Measurements from ENCODE around the gene UBE3D. TPM values are rescaled to one million over a fixed set of nuclear protein-coding genes. Genes with fewer than 3 reads are reported as not detected.

The UBE3D gene
- total RNA-seq, 1 donor from 2014 or later: 0.21 TPM

- no peak for TF ChIP-seq CTCF (IDR thresholded peaks at IDR 0.05)
- Histone ChIP-seq H3K27me3 (no peaks in the 10 kb centered on the region), H3K36me3 (no peaks in the 10 kb centered on the region), H3K27ac (no peak overlapping the region), H3K4me3 (no peak overlapping the region), H3K9me3 (no peaks in the 10 kb centered on the region), H3K4me1 (peaks cover 0 to 4% of the 10 kb centered on the region in 2 donors)
- DNase-seq (ENCODE audit: low spot score in 2 of 2): no peak
- intact Hi-C loops (cut with DNase I): no loop called here
Measured at GRCh38 chr6:83073615-83074014, 8.0 kb upstream of the UBE3D start.

- Histone ChIP-seq H3K9me3 (no peaks in the 10 kb centered on the region), H3K27me3 (no peaks in the 10 kb centered on the region), H3K27ac (no peak overlapping the region), H3K4me1 (peaks cover 0 to 4% of the 10 kb centered on the region in 2 donors), H3K36me3 (no peaks in the 10 kb centered on the region), H3K4me3 (no peak overlapping the region)
- no peak for DNase-seq (ENCODE audit: low spot score in 2 of 2)
- TF ChIP-seq CTCF (IDR thresholded peaks at IDR 0.05): no peak
- intact Hi-C loops (cut with DNase I): no loop called here
Measured at GRCh38 chr6:83072726-83073125, 7.1 kb upstream of the UBE3D start.

- H3K4me3 ChIP-seq: no peak overlapping the region
- no peak for DNase-seq (ENCODE audit: low spot score in 2 of 2)
- H3K4me1 ChIP-seq: peaks cover 0 to 4% of the 10 kb centered on the region in 2 donors
- H3K36me3 ChIP-seq: no peaks in the 10 kb centered on the region
- H3K27ac ChIP-seq: peak overlapping the region in 1 of 2 donors; percentile 15
- intact Hi-C loops (cut with DNase I): no loop called here
- no peaks in the 10 kb centered on the region for H3K9me3 ChIP-seq
- H3K27me3 ChIP-seq: no peaks in the 10 kb centered on the region
- TF ChIP-seq CTCF (IDR thresholded peaks at IDR 0.05): no peak
Measured at GRCh38 chr6:83071707-83072106, 6.1 kb upstream of the UBE3D start.

GRCh38 chr6:83071023-83071422 is 5.4 kb upstream of the UBE3D start:
- TF ChIP-seq CTCF (IDR thresholded peaks at IDR 0.05): no peak
- intact Hi-C loops (cut with DNase I): no loop called here
- H3K36me3 ChIP-seq: no peaks in the 10 kb centered on the region
- H3K27ac ChIP-seq: peak overlapping the region; percentile 15 to 41
- no peak overlapping the region for H3K4me3 ChIP-seq
- peaks cover 0 to 5% of the 10 kb centered on the region in 2 donors for H3K4me1 ChIP-seq
- DNase-seq (ENCODE audit: low spot score in 2 of 2): no peak
- H3K27me3 ChIP-seq: no peaks in the 10 kb centered on the region
- no peaks in the 10 kb centered on the region for H3K9me3 ChIP-seq

GRCh38 chr6:83069633-83070032 is 4.0 kb upstream of the UBE3D start:
- Histone ChIP-seq H3K4me1 (peaks cover 0 to 8% of the 10 kb centered on the region in 2 donors), H3K9me3 (no peaks in the 10 kb centered on the region), H3K27ac (no peak overlapping the region), H3K36me3 (no peaks in the 10 kb centered on the region), H3K4me3 (no peak overlapping the region), H3K27me3 (no peaks in the 10 kb centered on the region)
- no peak for TF ChIP-seq CTCF (IDR thresholded peaks at IDR 0.05)
- intact Hi-C loops (cut with DNase I): loop anchor here (5.0 kb wide), 4 partner anchors 363 to 1317 kb away; partner anchors contain the start of genes ME1, TENT5A and TPBG
- no peak for DNase-seq (ENCODE audit: low spot score in 2 of 2)

- Histone ChIP-seq H3K36me3 (no peaks in the 10 kb centered on the region), H3K27ac (peak overlapping the region in 1 of 2 donors; percentile 93), H3K4me1 (peaks cover 0 to 8% of the 10 kb centered on the region in 2 donors), H3K27me3 (no peaks in the 10 kb centered on the region), H3K4me3 (peak overlapping the region; percentile 66 to 95), H3K9me3 (no peaks in the 10 kb centered on the region)
- no peak for DNase-seq (ENCODE audit: low spot score in 2 of 2)
- intact Hi-C loops (cut with DNase I): loop anchor here (5.0 kb wide), 4 partner anchors 364 to 1316 kb away; partner anchors contain the start of genes ME1, TENT5A and TPBG
- no peak for TF ChIP-seq CTCF (IDR thresholded peaks at IDR 0.05)
Measured at GRCh38 chr6:83068616-83069015, 3.0 kb upstream of the UBE3D start.

All from ascending aorta (tissue), 2 donors.